K562 (cell line): ENCODE data around the gene KAT7. TPM values are rescaled to one million over a fixed set of nuclear protein-coding genes. Genes with fewer than 3 reads are reported as not detected.

Experiments used
- CHAMP1 ChIP-seq: fragments of 450-650 bp; IDR thresholded peaks from 2 replicates; pipeline ENCODE4 v1.6.1; 2016; ENCODE audit warnings: mild to moderate bottlenecking
- EWSR1 ChIP-seq: fragments of 450-650 bp; IDR thresholded peaks from 2 replicates; pipeline ENCODE4 v1.6.1; 2018; ENCODE audit warnings: borderline replicate concordance, mild to moderate bottlenecking, low read depth, moderate library complexity; ENCODE audit not compliant: partially characterized antibody
- FOXJ2 ChIP-seq: fragments of 200-800 bp; sonication (Bioruptor generic); IDR thresholded peaks from 2 replicates; pipeline ENCODE4 v1.6.1; 2016; ENCODE audit warnings: missing genetic modification characterization, missing compliant biosample characterization
- GTF2E2 ChIP-seq: fragments of 200-800 bp; sonication (Bioruptor generic); IDR thresholded peaks from 2 replicates; pipeline ENCODE4 v1.6.1; 2016; ENCODE audit warnings: missing genetic modification characterization, missing compliant biosample characterization
- HNRNPK ChIP-seq: fragments of 200-400 bp; formaldehyde crosslinking; IDR thresholded peaks from one replicate; pipeline ENCODE4 v1.6.1; 2018; ENCODE audit warnings: mild to moderate bottlenecking, low read depth, low read length; ENCODE audit not compliant: poor library complexity, severe bottlenecking
- MECOM ChIP-seq: fragments of 250-450 bp; sonication (Bioruptor Pico); IDR thresholded peaks from 2 replicates; pipeline ENCODE4 v1.8.0; 2022; ENCODE audit warnings: inconsistent platforms
- MIER1 ChIP-seq: fragments of 450-650 bp; IDR thresholded peaks from 2 replicates; pipeline ENCODE4 v1.6.1; 2016; ENCODE audit warnings: antibody characterized with exemption, mild to moderate bottlenecking, low read depth
- POLR2B ChIP-seq: fragments of 450-650 bp; IDR thresholded peaks from 2 replicates; pipeline ENCODE4 v1.6.1; 2018; ENCODE audit warnings: low read depth; ENCODE audit not compliant: partially characterized antibody
- RBM25 ChIP-seq: fragments of 200-400 bp; formaldehyde crosslinking; IDR thresholded peaks from 2 replicates; pipeline ENCODE4 v1.6.1; 2018; ENCODE audit warnings: low read length, low read depth, moderate library complexity; ENCODE audit not compliant: severe bottlenecking
- TEAD1 ChIP-seq, 2 experiments: fragments of 450-650 bp in 1 of 2; sonication (generic) in 1 of 2; formaldehyde crosslinking; IDR thresholded peaks; 2 replicates each; pipeline versions ENCODE4 v1.4.0 to v1.8.0; 2020 to 2022; ENCODE audit warnings: mild to moderate bottlenecking in 2 of 2, missing genetic modification reagents in 1 of 2
- THRAP3 ChIP-seq: fragments of 450-650 bp; IDR thresholded peaks from 2 replicates; pipeline ENCODE4 v1.6.1; 2016; ENCODE audit warnings: mild to moderate bottlenecking, inconsistent platforms, borderline replicate concordance
- ZBTB17 ChIP-seq: fragments of 450-650 bp; formaldehyde crosslinking; IDR thresholded peaks from 2 replicates; pipeline ENCODE4 v1.4.0; 2020; ENCODE audit warnings: mild to moderate bottlenecking
- ZNF263 ChIP-seq: sonication (generic); formaldehyde crosslinking; IDR thresholded peaks from 2 replicates; pipeline ENCODE4 v1.8.0; 2022; ENCODE audit warnings: mild to moderate bottlenecking, missing genetic modification reagents, borderline replicate concordance
- ZNF318 ChIP-seq, 2 experiments: fragments of 450-650 bp; IDR thresholded peaks; 2 replicates each; pipeline ENCODE4 v1.6.1; 2016; ENCODE audit warnings: mild to moderate bottlenecking in 2 of 2, borderline replicate concordance in 1 of 2, low read depth in 1 of 2, moderate library complexity in 1 of 2
- ZNF644 ChIP-seq: fragments of 200-800 bp; sonication (Bioruptor generic); IDR thresholded peaks from 2 replicates; pipeline ENCODE4 v1.6.1; 2016; ENCODE audit warnings: low read depth, missing genetic modification characterization, missing compliant biosample characterization
- polyA plus RNA-seq, 8 experiments: library from polyadenylated mRNA; depleted of rRNA in 4 of 8; stranded (reverse) in 5 of 8; unstranded in 3 of 8; fragments of >200 nt; fragmentation: Nextera tagmentation in 2 of 8; fragmentation: Illumina TruSeq in 1 of 8; extraction: Ambion mirVana in 2 of 8; extraction: Trizol in 1 of 8; gene quantifications; 2 replicates each; pipeline versions ENCODE4 v1.2.1 to v1.2.3, GENCODE V29; 2011 to 2014; ENCODE audit warnings: inconsistent platforms in 1 of 8, missing spikeins in 1 of 8
- total RNA-seq, 7 experiments: library from RNA; depleted of rRNA in 6 of 7; stranded (reverse); fragments of >200 nt in 6 of 7; fragmentation: Illumina TruSeq in 2 of 7; extraction: Trizol in 2 of 7; gene quantifications; 2 replicates each; pipeline versions ENCODE4 v1.2.1 to v1.2.3, GENCODE V29; 2011 to 2021; ENCODE audit warnings: low replicate concordance in 1 of 7

Gene KAT7
- total and polyA plus RNA-seq, 9 of the 15 experiments (the other 6 are each of a cell fraction or from before 2014, with no cell fraction given), result 10.8 to 57.3 (median 34.8) TPM

GRCh38 chr17:49739641-49740271, 48.7 kb upstream of the KAT7 start (continued):
- TF ChIP-seq HNRNPK (no peak), GTF2E2 (tag) (no peak; the same call in 1 of the 2 replicates), FOXJ2 (tag) (peak; percentile 99), ZNF263 (CRISPR knock-in tag) (peak; percentile 15; the same call in 1 of the 2 replicates), MECOM (CRISPR knock-in tag) (peak; percentile 91), EWSR1 (no peak), THRAP3 (no peak), POLR2B (peak; percentile 42), CHAMP1 (peak; percentile 99), ZBTB17 (CRISPR knock-in tag) (peak; percentile 93), RBM25 (no peak), TEAD1 (CRISPR knock-in tag; IDR thresholded peaks at IDR 0.05) (peak; percentile 87 to 94), MIER1 (peak; percentile 71), ZNF318 (IDR thresholded peaks at IDR 0.05; ENCODE audit: borderline replicate concordance in 1 of 2, low read depth in 1 of 2) (peak in 1 of 2 experiments; percentile 98; a peak in 2 of 4 replicates), ZNF644 (tag) (peak; percentile 99)
